Chondrocyte (in vitro differentiated cells): ENCODE measurements around the gene LDLRAD4. TPM values are rescaled to one million over a fixed set of nuclear protein-coding genes. Genes with fewer than 3 reads are reported as not detected.

Experiments
- DNase-seq: peaks from one replicate; pipeline ENCODE4 v3.0.0; 2021; ENCODE audit warnings: mixed read lengths, low spot score
- H3K27ac Mint-ChIP-seq: one replicate; pipeline ENCODE4 v1.8.0; 2021; ENCODE audit warnings: mild to moderate bottlenecking, moderate library complexity, mixed read lengths; ENCODE audit not compliant: unreplicated experiment
- H3K27me3 Mint-ChIP-seq: 2 replicates; pipeline ENCODE4 v1.8.0; 2021; ENCODE audit warnings: low read depth, mixed read lengths
- H3K36me3 Mint-ChIP-seq: 2 replicates; pipeline ENCODE4 v1.8.0; 2021; ENCODE audit warnings: low read depth, mixed read lengths
- H3K4me1 Mint-ChIP-seq: 2 replicates; pipeline ENCODE4 v1.8.0; 2021; ENCODE audit warnings: low read depth, mild to moderate bottlenecking, mixed read lengths
- H3K4me3 Mint-ChIP-seq: one replicate; pipeline ENCODE4 v1.8.0; 2021; ENCODE audit warnings: mild to moderate bottlenecking, moderate library complexity, mixed read lengths; ENCODE audit not compliant: unreplicated experiment
- H3K9me3 Mint-ChIP-seq: 2 replicates; pipeline ENCODE4 v1.8.0; 2021; ENCODE audit warnings: low read depth, mixed read lengths
- CTCF ChIP-seq: fragments of 200-600 bp; sonication (generic); IDR thresholded peaks from 2 replicates; pipeline ENCODE4 v1.5.0; 2021; ENCODE audit warnings: antibody characterized with exemption, mild to moderate bottlenecking, moderate library complexity
- total RNA-seq: library from RNA; stranded (reverse); gene quantifications from 3 replicates; pipeline ENCODE4 v1.2.1, GENCODE V29; 2021

Gene LDLRAD4
- total RNA-seq, 1 donor from 2014 or later, result 80.5 TPM

- Mint-ChIP-seq H3K27me3 (no peaks in the 10 kb centered on the region), H3K36me3 (peaks cover 13% of the 10 kb centered on the region), H3K9me3 (no peaks in the 10 kb centered on the region), H3K4me3 (no peak overlapping the region), H3K4me1 (peaks cover 67% of the 10 kb centered on the region), H3K27ac (peak overlapping the region; percentile 45)
- DNase-seq, result no peak
- TF ChIP-seq CTCF, result no peak
These were observed 275.2 kb downstream of the LDLRAD4 start for GRCh38 chr18:13493725-13494124.

GRCh38 chr18:13494871-13495445, 276.4 kb downstream of the LDLRAD4 start:
- peaks cover 9% of the 10 kb centered on the region for H3K9me3 Mint-ChIP-seq
- TF ChIP-seq CTCF, result no peak
- peaks cover 68% of the 10 kb centered on the region for H3K4me1 Mint-ChIP-seq
- H3K36me3 Mint-ChIP-seq, result peaks cover 23% of the 10 kb centered on the region
- H3K27ac Mint-ChIP-seq, result peak overlapping the region; percentile 96
- no peaks in the 10 kb centered on the region for H3K27me3 Mint-ChIP-seq
- no peak for DNase-seq
- no peak overlapping the region for H3K4me3 Mint-ChIP-seq

- no peaks in the 10 kb centered on the region for H3K27me3 Mint-ChIP-seq
- peaks cover 25% of the 10 kb centered on the region for H3K36me3 Mint-ChIP-seq
- no peak overlapping the region for H3K4me3 Mint-ChIP-seq
- peaks cover 68% of the 10 kb centered on the region for H3K4me1 Mint-ChIP-seq
- no peak for DNase-seq
- H3K27ac Mint-ChIP-seq, result peak overlapping the region; percentile 96
- H3K9me3 Mint-ChIP-seq, result peaks cover 9% of the 10 kb centered on the region
- no peak for TF ChIP-seq CTCF
These were observed 277.4 kb downstream of the LDLRAD4 start for GRCh38 chr18:13495961-13496360.

GRCh38 chr18:13496691-13497281, 278.2 kb downstream of the LDLRAD4 start:
- Mint-ChIP-seq H3K9me3 (peaks cover 9% of the 10 kb centered on the region), H3K27me3 (no peaks in the 10 kb centered on the region), H3K4me1 (peaks cover 70% of the 10 kb centered on the region), H3K4me3 (no peak overlapping the region), H3K27ac (peak overlapping the region; percentile 96), H3K36me3 (peaks cover 24% of the 10 kb centered on the region)
- TF ChIP-seq CTCF, result no peak
- DNase-seq, result no peak

- Mint-ChIP-seq H3K4me3 (peak overlapping the region; percentile 70), H3K36me3 (peaks cover 21% of the 10 kb centered on the region), H3K4me1 (peaks cover 85% of the 10 kb centered on the region), H3K27me3 (no peaks in the 10 kb centered on the region), H3K9me3 (peaks cover 9% of the 10 kb centered on the region), H3K27ac (peak overlapping the region; percentile 100)
- no peak for DNase-seq
- TF ChIP-seq CTCF, result no peak
These were observed 281.2 kb downstream of the LDLRAD4 start for GRCh38 chr18:13499803-13500202.
